Keratinocyte (primary cell): ENCODE results near the gene SOX18. TPM values are rescaled to one million over a fixed set of nuclear protein-coding genes. Genes with fewer than 3 reads are reported as not detected.
A peak's percentile ranks its signal among the peaks of the same experiment; 100 is the strongest.

ENCODE experiments used
- DNase-seq: peaks from one replicate; pipeline ENCODE4 v3.0.0-alpha.2; 2011; ENCODE audit warnings: low read depth, missing footprints, low spot score
- FAIRE-seq: peaks from 2 replicates; lab custom pipeline; 2011; peaks lifted over from hg19 to GRCh38; lab: Jason Lieb, UNC
- H2AFZ ChIP-seq: 2 replicates; pipeline ENCODE4 v1.6.0; 2012; ENCODE audit warnings: low read length, control low read depth, inconsistent platforms; ENCODE audit not compliant: control insufficient read depth
- H3K27ac ChIP-seq: 2 replicates; pipeline ENCODE4 v1.5.1; 2011; ENCODE audit warnings: low read length; ENCODE audit not compliant: control insufficient read depth, insufficient read depth
- H3K27me3 ChIP-seq: 3 replicates; pipeline ENCODE4 v1.6.0; 2011; ENCODE audit warnings: low read length; ENCODE audit not compliant: control insufficient read depth, insufficient read depth; ENCODE audit errors: extremely low read depth
- H3K36me3 ChIP-seq, 2 experiments: 2 replicates in 1 of 2; 3 replicates in 1 of 2; pipeline ENCODE4 v1.5.1; 2011; ENCODE audit warnings: low read length in 2 of 2, mild to moderate bottlenecking in 1 of 2; ENCODE audit not compliant: control insufficient read depth in 2 of 2, insufficient read depth in 2 of 2; ENCODE audit errors: extremely low read depth in 1 of 2
- H3K4me1 ChIP-seq: 3 replicates; pipeline ENCODE4 v1.5.1; 2011; ENCODE audit warnings: low read length; ENCODE audit not compliant: control insufficient read depth, insufficient read depth; ENCODE audit errors: extremely low read depth
- H3K4me2 ChIP-seq: 3 replicates; pipeline ENCODE4 v1.6.0; 2011; ENCODE audit warnings: low read depth, low read length; ENCODE audit not compliant: control insufficient read depth, insufficient read depth; ENCODE audit errors: extremely low read depth
- H3K4me3 ChIP-seq, 3 experiments: fragments of 200-600 bp in 1 of 3; sonication (generic) in 1 of 3; 2 replicates in 2 of 3; 3 replicates in 1 of 3; pipeline ENCODE4 v1.5.1; 2011 to 2016; ENCODE audit warnings: low read length in 3 of 3, mild to moderate bottlenecking in 3 of 3, control low read depth in 2 of 3, inconsistent platforms in 1 of 3, low read depth in 1 of 3, mixed read lengths in 1 of 3, mixed run types in 1 of 3, moderate library complexity in 1 of 3; ENCODE audit not compliant: control insufficient read depth in 2 of 3, insufficient read depth in 2 of 3; ENCODE audit errors: extremely low read depth in 1 of 3
- H3K79me2 ChIP-seq: 2 replicates; pipeline ENCODE4 v1.6.0; 2012; ENCODE audit warnings: low read length; ENCODE audit not compliant: control insufficient read depth, insufficient read depth
- H3K9ac ChIP-seq: 3 replicates; pipeline ENCODE4 v1.6.0; 2011; ENCODE audit warnings: low read length; ENCODE audit not compliant: control insufficient read depth, insufficient read depth; ENCODE audit errors: extremely low read depth
- H3K9me1 ChIP-seq: 3 replicates; pipeline ENCODE4 v1.6.0; 2011; ENCODE audit warnings: low read length; ENCODE audit not compliant: control insufficient read depth, insufficient read depth; ENCODE audit errors: extremely low read depth
- H3K9me3 ChIP-seq: 2 replicates; pipeline ENCODE4 v1.5.1; 2012; ENCODE audit warnings: low read depth, low read length; ENCODE audit not compliant: control insufficient read depth
- H4K20me1 ChIP-seq: 3 replicates; pipeline ENCODE4 v1.6.0; 2011; ENCODE audit warnings: low read length; ENCODE audit not compliant: control insufficient read depth, insufficient read depth; ENCODE audit errors: extremely low read depth
- CTCF ChIP-seq, 3 experiments: IDR thresholded peaks in 1 of 3; conservative IDR thresholded peaks in 1 of 3; optimal IDR thresholded peaks in 1 of 3; 2 replicates in 2 of 3; 3 replicates in 1 of 3; pipeline versions ENCODE3 to v1.5.1; 2011; ENCODE audit warnings: low read length in 3 of 3, mild to moderate bottlenecking in 3 of 3, moderate library complexity in 2 of 3, control low read depth in 1 of 3, inconsistent platforms in 1 of 3; ENCODE audit not compliant: insufficient read depth in 2 of 3; ENCODE audit errors: extremely low read depth in 1 of 3
- EZH2 ChIP-seq: IDR thresholded peaks from one replicate; pipeline ENCODE4 v1.6.1; 2012; ENCODE audit warnings: inconsistent platforms, mild to moderate bottlenecking, low read length, moderate library complexity
- dilution Hi-C: fragments of 300-500 bp; cut with MboI; formaldehyde crosslinking; loops from one replicate; pipeline ENCODE4 v1.7.0; 2020; ENCODE audit warnings: low sequenced_read_pairs; ENCODE audit not compliant: extremely low pct_ligation_motif_present
- polyA plus RNA-seq, 5 experiments: library from polyadenylated mRNA; depleted of rRNA in 3 of 5; stranded (reverse) in 3 of 5; stranded (forward) in 1 of 5; unstranded in 1 of 5; fragments of >200 nt; gene quantifications; 1 replicate in 1 of 5; 2 replicates in 3 of 5; 3 replicates in 1 of 5; pipeline versions ENCODE4 v1.2.1 to v1.2.3, GENCODE V29; 2011 to 2012; ENCODE audit warnings: missing spikeins in 2 of 5, low read depth in 1 of 5, low replicate concordance in 1 of 5

Gene SOX18
- polyA plus RNA-seq, 1 donor (not counting 4 experiments of a cell fraction or from before 2014, with no cell fraction given) = not detected

DNA sequence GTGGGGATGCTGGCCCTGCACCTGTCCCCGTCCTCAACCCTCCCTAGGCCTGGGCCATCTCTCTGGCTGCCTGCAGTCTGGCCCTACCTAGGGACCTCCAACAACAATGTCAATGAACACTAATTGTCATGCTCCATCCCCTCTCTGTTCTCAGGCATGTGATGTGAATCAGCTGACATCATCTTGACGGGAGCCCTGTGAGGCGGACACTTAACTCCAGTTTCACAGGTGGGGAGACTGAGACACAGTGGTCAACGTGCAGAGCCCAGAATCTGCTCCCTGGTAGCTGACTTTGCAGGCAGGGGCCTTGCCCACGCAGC, 12.8 kb upstream of the SOX18 start:
- Histone ChIP-seq H3K36me3 (no peaks in the 10 kb centered on the region), H2AFZ (peak overlapping the region; percentile 37), H3K4me2 (peak overlapping the region; percentile 82), H3K9ac (peak overlapping the region; percentile 78), H3K79me2 (no peaks in the 10 kb centered on the region), H3K27ac (peak overlapping the region; percentile 59), H3K9me3 (no peaks in the 10 kb centered on the region), H3K4me3 (peak overlapping the region; percentile 63 to 85 (median 78)), H4K20me1 (no peaks in the 10 kb centered on the region), H3K27me3 (no peaks in the 10 kb centered on the region), H3K9me1 (no peaks in the 10 kb centered on the region), H3K4me1 (peaks cover 42% of the 10 kb centered on the region)
- DNase-seq (no peak), FAIRE-seq (no peak)
- TF ChIP-seq CTCF (optimal IDR thresholded peaks at IDR 0.05 in 1 of 3, IDR thresholded peaks at IDR 0.05 in 1 of 3, conservative IDR thresholded peaks at IDR 0.05 in 1 of 3; ENCODE audit: extremely low read depth in 1 of 3, insufficient read depth in 2 of 3, low read length in 3 of 3) (no peak), EZH2 (no peak)
- dilution Hi-C loops = no loop called here

DNA sequence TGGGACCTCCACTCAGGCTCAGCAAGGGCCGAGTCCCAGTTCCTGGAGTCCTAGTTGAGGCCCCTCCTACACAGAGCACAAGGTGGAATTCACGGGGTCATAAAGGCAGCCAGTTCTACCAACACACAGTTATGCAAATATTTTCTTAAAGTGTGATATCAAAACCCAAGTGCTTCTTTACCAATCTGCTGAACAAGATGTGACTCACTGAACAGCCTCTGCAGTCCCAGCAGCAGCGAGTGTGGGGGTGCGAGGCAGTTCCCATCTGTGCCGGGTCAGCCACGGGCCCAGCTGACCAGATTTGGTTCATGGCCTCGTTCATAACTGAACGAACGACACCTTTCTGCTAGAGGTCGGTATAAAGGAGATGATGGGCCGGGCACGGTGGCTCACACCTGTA, 9.1 kb upstream of the SOX18 start:
- H3K36me3 ChIP-seq = no peaks in the 10 kb centered on the region
- H3K9ac ChIP-seq = no peak overlapping the region
- dilution Hi-C loops = no loop called here
- no peaks in the 10 kb centered on the region for H3K9me3 ChIP-seq
- H3K27ac ChIP-seq = no peak overlapping the region
- no peaks in the 10 kb centered on the region for H3K9me1 ChIP-seq
- H4K20me1 ChIP-seq = peaks cover 2% of the 10 kb centered on the region
- H3K27me3 ChIP-seq = no peaks in the 10 kb centered on the region
- FAIRE-seq = no peak
- no peaks in the 10 kb centered on the region for H3K79me2 ChIP-seq
- no peak overlapping the region for H3K4me3 ChIP-seq
- TF ChIP-seq EZH2 = no peak
- TF ChIP-seq CTCF (optimal IDR thresholded peaks at IDR 0.05 in 1 of 3, IDR thresholded peaks at IDR 0.05 in 1 of 3, conservative IDR thresholded peaks at IDR 0.05 in 1 of 3; ENCODE audit: extremely low read depth in 1 of 3, insufficient read depth in 2 of 3, low read length in 3 of 3) = no peak
- DNase-seq = no peak
- H3K4me2 ChIP-seq = no peak overlapping the region
- H2AFZ ChIP-seq = no peak overlapping the region
- peaks cover 29% of the 10 kb centered on the region for H3K4me1 ChIP-seq
